ENCODE data around the gene UNC13D. TPM values are rescaled to one million over a fixed set of nuclear protein-coding genes. Genes with fewer than 3 reads are reported as not detected.
"Not testable (repeated sequence)": the region's sequence is repeated elsewhere in the genome, so short reads cannot be mapped to it uniquely, and the experiment has no call there.

The UNC13D gene
- polyA plus RNA-seq, 4 donors, result 4.1 to 7.7 (median 5.7) TPM

GRCh38 chr17:75875182-75875939, 31.2 kb upstream of the UNC13D start:
- DNase-seq (ENCODE audit: low read depth in 4 of 4, low spot score in 2 of 4), result no peak

GRCh38 chr17:75874323-75875181, 30.3 kb upstream of the UNC13D start:
- no peak for DNase-seq (ENCODE audit: low read depth in 4 of 4, low spot score in 2 of 4)

GRCh38 chr17:75873587-75874322, 29.6 kb upstream of the UNC13D start:
- no peak for DNase-seq (ENCODE audit: low read depth in 4 of 4, low spot score in 2 of 4)

- no peak for DNase-seq (ENCODE audit: low read depth in 4 of 4, low spot score in 2 of 4)
These were observed 28.5 kb upstream of the UNC13D start for GRCh38 chr17:75872434-75873351.

GRCh38 chr17:75870228-75870627, 26.0 kb upstream of the UNC13D start:
- not testable (repeated sequence) for DNase-seq (ENCODE audit: low read depth in 4 of 4, low spot score in 2 of 4)

GRCh38 chr17:75869282-75870141, 25.3 kb upstream of the UNC13D start:
- no peak for DNase-seq (ENCODE audit: low read depth in 4 of 4, low spot score in 2 of 4)

- DNase-seq (ENCODE audit: low read depth in 4 of 4, low spot score in 2 of 4), result not testable (repeated sequence)
These were observed 24.6 kb upstream of the UNC13D start for GRCh38 chr17:75868730-75869281.

DNA sequence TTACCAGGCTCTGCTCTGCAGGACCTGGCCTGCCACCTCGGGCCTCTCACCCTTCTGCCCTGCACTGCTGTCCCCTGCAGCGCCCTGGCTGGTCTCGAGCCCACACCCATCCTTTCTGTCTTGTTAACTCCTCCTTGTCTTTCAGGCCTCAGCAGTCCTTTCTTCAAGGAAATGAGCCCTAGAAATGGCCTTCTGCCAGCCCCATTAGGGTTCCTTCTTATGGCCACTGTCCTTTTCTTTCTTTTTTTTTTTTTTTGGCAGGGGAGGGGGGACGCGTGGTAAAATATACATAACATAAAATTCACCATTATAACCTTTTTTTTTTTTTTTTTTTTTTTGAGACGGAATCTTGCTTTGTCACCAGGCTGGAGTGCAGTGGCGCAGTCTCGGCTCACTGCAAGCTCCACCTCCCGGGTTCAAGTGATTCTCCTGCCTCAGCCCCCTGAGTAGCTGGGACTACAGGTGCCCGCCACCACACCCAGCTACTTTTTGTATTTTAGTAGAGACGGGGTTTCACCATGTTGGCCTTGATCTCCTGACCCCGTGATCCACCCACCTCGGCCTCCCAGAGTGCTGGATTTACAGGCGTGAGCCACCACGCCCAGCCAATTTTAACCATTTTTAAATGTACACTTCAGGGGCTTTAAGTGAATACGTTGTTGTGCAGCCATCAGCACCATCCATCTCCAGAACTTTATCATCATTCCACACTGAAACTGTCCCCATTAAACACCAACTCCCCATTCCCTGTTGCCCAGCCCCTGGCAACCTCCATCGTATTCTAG, 21.4 kb upstream of the UNC13D start:
- not testable (repeated sequence) for DNase-seq (ENCODE audit: low read depth in 4 of 4, low spot score in 2 of 4)

GRCh38 chr17:75864887-75865286, 20.7 kb upstream of the UNC13D start:
- not testable (repeated sequence) for DNase-seq (ENCODE audit: low read depth in 4 of 4, low spot score in 2 of 4)

DNA sequence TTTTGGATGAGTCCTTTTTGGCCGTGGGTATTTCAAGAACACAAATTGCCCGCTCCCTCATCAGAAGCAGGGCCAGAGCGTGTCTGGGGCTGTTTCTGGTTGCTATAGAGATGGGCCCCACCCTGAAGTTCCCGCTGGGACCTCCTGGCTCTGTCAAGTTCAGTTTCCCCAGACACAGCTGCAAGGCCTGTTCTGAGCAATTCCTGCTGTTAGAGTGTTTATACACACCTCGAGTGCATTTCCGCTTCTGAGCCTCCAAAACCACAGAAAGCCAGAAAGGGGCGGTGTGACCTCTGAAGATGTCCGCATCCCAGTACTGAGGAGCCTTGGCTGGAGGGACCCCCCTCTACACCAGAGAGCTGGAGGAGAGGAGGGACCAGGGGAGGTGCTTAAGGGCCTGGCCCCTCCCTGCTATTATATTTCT, 20.3 kb upstream of the UNC13D start:
- DNase-seq (ENCODE audit: low read depth in 4 of 4, low spot score in 2 of 4), result peak in 1 of 4 donors; percentile 78

GRCh38 chr17:75861927-75862317, 17.7 kb upstream of the UNC13D start:
- DNase-seq (ENCODE audit: low read depth in 4 of 4, low spot score in 2 of 4), result no peak

GRCh38 chr17:75859358-75859757, 15.2 kb upstream of the UNC13D start:
- not testable (repeated sequence) for DNase-seq (ENCODE audit: low read depth in 4 of 4, low spot score in 2 of 4)

- no peak for DNase-seq (ENCODE audit: low read depth in 4 of 4, low spot score in 2 of 4)
These were observed 12.0 kb upstream of the UNC13D start for GRCh38 chr17:75856062-75856756.

- peak; percentile 97 to 100 (median 99) for DNase-seq (ENCODE audit: low read depth in 4 of 4, low spot score in 2 of 4)
These were observed 11.3 kb upstream of the UNC13D start, which contains the start of gene WBP2 for GRCh38 chr17:75855310-75856061. WBP2 (minus strand) TSS chr17:75855335; CDS start chr17:75855297, 38 bp downstream.

DNA sequence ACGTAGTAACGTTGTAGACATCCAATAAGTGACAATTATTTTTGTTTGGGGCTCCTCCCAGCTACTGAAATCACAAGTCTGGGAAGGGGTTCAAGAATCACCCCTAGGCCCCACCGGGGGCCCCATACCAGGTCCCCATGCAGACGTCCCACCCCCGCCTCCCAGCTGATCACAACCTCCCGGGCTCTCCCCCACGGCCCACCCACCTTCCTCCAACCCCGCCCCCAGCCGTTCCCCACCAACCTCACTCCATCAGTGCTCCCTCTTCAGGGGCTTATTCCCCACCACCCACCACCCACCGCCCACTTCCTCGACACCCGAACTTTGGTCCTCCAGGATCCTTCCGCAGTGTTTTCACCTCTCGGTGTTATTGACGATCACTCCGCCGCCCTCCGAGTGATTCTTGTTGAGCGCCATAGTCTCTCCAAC, 10.7 kb upstream of the UNC13D start:
- no peak for DNase-seq (ENCODE audit: low read depth in 4 of 4, low spot score in 2 of 4)

GRCh38 chr17:75854101-75854748, 10.0 kb upstream of the UNC13D start:
- DNase-seq (ENCODE audit: low read depth in 4 of 4, low spot score in 2 of 4), result no peak

Data from left renal cortex interstitium (tissue), 4 donors.